22Rv1 (cell line): Measurements from ENCODE around the gene ERC1.

Source experiments
- CTCF ChIP-seq: fragments of 450-650 bp; IDR thresholded peaks from 2 replicates; pipeline ENCODE4 v1.5.1; 2017; ENCODE audit warnings: mild to moderate bottlenecking
- ZFX ChIP-seq: fragments of 450-650 bp; IDR thresholded peaks from 2 replicates; pipeline ENCODE4 v1.6.1; 2017; ENCODE audit warnings: antibody characterized with exemption, borderline replicate concordance

GRCh38 chr12:1279050-1279449 lies 288.0 kb downstream of the ERC1 start:
- TF ChIP-seq CTCF = no peak
- no peak for TF ChIP-seq ZFX
